A549 treated with CpdA at 1 μM for 4 hours (cell line): Measurements from ENCODE around the gene SLC20A1. TPM values are rescaled to one million over a fixed set of nuclear protein-coding genes. Genes with fewer than 3 reads are reported as not detected.

Experiments
- total RNA-seq: library from RNA; stranded (reverse); fragments of 200-300 nt; extraction: Qiagen RNA extraction; gene quantifications from 5 replicates; pipeline ENCODE4 v1.2.3, GENCODE V29; 2022; ENCODE audit warnings: low read depth

Gene SLC20A1
- 121 to 142 TPM (median 131 TPM) in 5 replicates for total RNA-seq

GRCh38 chr2:112645310-112646101 lies at the start of gene SLC20A1:
TSS of gene SLC20A1 (plus strand) at chr2:112645939. CDS start at chr2:112646829, 890 bp downstream.

Other genes with a start within 250 kb of the SLC20A1 start
- gene RGPD8, start 212.3 kb upstream of the SLC20A1 start, total RNA-seq: 2.2 to 4.6 TPM (median 3.4 TPM) in 5 replicates
- 34.6 to 41.6 TPM (median 36.3 TPM) in 5 replicates for gene TTL, start 163.8 kb upstream of the SLC20A1 start, total RNA-seq
- gene POLR1B, start 103.5 kb upstream of the SLC20A1 start, total RNA-seq: 23.4 to 27.8 TPM (median 24.4 TPM) in 5 replicates
- gene CHCHD5, start 61.3 kb upstream of the SLC20A1 start, total RNA-seq: 59.0 to 74.0 TPM (median 60.3 TPM) in 5 replicates
- 0.49 TPM in 1 of 5 replicates, not detected in the others for gene NT5DC4, start 75.1 kb downstream of the SLC20A1 start, total RNA-seq
- gene CKAP2L, start 118.7 kb downstream of the SLC20A1 start, total RNA-seq: 11.5 to 19.6 TPM (median 13.8 TPM) in 5 replicates
- 0.12 to 0.16 TPM (median 0.14 TPM) in 4 of 5 replicates, not detected in the other for gene IL1A, start 138.6 kb downstream of the SLC20A1 start, total RNA-seq
- 0.09 to 0.40 TPM (median 0.24 TPM) in 5 replicates for gene IL1B, start 190.8 kb downstream of the SLC20A1 start, total RNA-seq